T-helper 2 cell (primary cell): ENCODE data around the gene ANP32A.

Experiments used
- DNase-seq, 5 experiments: peaks; one replicate each; pipeline versions ENCODE4 v3.0.0 to v3.0.0-alpha.2; 2012 to 2022

Gene ANP32A

DNA sequence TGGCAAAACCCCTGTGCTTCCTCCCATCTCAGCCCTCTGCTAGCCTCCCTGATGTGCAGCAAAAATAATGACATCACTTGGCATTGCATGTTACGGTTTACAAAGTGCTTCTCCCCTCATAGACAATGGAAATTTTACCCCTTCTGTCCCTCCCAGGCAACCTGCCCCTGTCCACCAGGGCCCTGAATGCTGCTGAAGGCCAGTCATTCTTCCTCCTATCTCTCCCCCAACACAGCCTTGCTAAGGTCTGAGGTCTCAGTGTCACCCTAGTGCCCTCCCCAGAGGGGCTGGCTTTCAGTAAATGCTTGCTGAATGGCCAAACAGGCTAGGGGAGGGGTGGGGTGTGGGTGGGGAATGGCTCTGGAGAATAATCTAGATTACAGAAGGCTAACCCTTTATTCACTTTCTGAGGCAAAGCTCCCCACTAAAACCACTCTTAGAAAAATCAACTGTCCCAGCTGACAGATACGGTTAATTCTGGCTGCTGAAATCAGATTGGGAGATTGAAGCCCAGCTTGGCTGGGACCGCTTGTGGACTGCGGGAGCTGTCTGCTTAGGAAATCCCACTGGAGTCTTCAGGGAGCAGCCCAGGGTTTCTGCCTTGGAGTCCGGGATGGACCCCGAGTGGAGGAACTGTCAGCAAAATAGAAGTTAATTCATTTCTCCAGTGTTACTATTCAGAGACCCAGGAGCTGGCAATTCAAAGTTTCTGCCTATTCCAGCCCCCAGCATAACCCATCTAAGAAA lies 22.9 kb downstream of the ANP32A start:
- peak in 1 of 5 experiments; percentile 80 for DNase-seq

DNA sequence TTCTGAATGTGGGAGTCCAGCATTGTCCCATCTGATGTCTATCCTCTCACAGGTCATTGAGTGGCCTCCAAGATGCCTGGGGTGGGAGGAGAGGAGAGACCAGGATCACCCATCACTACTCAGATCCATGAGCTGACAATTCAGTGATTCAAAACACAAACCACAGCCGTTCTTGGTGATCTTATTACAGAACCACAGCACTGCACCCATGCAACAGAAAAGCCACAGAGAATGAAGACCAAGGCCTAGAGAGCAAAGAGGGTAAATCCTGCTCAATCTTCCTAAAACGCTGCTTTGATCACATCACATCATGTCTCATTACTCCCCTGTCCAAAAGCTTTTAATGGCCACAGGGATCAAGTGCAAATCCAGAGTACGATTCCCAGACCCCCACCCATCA lies 23.5 kb downstream of the ANP32A start:
- DNase-seq, result peak in 1 of 5 experiments; percentile 87

DNA sequence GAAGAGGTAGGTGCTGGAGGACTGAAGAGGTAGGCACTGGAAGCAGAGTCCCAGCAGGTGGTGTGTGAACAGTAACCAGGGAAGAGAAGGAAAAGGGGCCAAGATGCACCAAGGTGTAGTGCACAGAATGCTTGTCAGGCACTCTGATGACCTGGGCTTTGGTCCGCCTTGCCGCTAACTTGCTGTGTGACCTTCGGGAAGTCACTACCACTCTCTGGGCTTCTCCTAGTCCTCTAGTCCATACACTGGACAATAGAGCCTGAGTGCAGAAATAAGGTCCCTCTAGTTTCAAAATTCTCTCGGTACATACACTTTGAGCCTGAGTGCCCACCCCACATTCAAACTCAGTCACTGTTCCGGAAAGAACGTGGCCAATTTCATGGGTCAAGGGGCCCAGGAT lies 24.1 kb downstream of the ANP32A start:
- no peak for DNase-seq

- DNase-seq, result peak in 4 of 5 experiments; percentile 16 to 65 (median 49)
These were observed 25.3 kb downstream of the ANP32A start for GRCh38 chr15:68795298-68795848.

DNA sequence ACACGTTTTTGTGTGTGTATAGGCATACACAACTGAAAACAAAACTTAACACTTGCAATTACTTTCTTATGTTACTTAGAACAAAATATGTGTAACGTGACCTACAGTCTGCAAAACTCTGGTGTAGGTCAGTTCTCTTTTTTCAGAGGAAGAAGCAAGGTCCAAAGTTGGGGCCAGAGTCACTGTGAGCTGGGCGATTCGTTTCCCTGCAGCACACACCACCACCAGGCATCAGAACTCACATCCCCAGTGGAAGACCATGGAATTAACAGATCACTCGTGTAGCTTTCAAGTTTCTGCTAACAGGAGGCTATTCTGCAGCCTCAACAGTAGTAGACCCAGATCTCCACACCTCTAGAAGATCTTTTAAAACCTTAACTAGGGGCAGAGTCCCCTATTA lies 25.8 kb downstream of the ANP32A start:
- DNase-seq, result no peak

- no peak for DNase-seq
These were observed 26.4 kb downstream of the ANP32A start for GRCh38 chr15:68794307-68794706.

DNA sequence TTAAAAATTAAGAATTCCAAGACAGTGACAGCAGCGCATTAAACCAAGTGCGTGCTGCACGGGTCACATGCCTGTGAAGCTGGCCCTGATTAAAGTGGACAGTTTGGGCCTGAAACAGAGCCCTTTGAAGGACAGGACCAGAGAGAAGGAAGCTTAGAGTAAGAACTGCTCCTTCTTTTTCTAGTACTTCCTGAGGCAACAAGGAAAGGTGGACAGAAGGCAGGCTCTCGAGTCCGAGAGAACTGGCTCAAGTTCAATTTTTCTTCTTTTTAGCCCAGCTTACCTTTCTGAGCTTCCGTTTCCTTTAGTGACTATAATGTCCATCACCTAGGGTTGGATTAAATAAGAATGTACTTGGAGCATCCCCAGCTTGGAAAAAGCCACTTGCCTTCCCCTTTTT lies 26.9 kb downstream of the ANP32A start:
- DNase-seq, result no peak

- DNase-seq, result no peak
These were observed 27.6 kb downstream of the ANP32A start for GRCh38 chr15:68792901-68793766.

DNA sequence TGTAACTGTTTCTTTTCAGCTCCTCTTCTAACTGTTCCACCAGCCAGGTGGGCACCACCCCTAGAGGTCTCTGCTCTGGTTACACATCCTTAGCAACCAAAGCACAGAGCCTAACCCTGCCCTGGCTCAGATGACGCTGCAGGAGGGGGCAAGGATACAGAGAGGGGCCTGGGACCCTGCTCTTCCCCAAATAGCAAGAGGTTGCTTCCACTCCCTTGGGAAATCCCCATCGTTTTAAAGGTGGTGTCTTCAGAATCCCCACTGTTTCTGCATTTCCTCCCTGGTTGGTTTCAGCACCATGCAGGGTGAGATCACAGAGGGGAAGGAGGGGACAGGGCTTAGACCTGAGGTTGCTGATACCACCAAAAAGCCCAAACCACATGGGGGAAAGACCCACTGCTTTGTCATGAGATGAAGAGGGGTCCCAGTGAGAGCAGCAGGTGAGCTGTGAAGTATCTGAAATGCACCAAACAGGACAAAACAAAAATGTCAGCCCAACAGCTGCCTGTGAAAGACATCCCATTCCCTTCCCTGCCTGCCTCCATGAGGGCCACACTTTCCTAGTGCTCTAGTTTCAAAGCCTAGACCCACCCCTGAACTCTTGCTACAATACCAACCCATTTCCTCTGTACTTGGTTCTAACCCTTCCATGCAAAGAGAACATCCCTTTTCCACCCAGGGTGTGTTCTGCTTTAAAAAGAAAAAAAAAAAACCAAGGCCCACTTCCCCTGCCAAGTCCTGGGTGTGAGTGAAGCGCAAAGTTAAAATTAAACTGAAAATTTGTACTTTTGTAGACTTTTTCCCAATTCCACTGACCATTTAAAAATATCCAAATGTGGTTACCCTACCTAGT lies 29.0 kb downstream of the ANP32A start:
- peak in 3 of 5 experiments; percentile 19 to 76 (median 65) for DNase-seq

- no peak for DNase-seq
These were observed 29.8 kb downstream of the ANP32A start for GRCh38 chr15:68790910-68791309.

DNA sequence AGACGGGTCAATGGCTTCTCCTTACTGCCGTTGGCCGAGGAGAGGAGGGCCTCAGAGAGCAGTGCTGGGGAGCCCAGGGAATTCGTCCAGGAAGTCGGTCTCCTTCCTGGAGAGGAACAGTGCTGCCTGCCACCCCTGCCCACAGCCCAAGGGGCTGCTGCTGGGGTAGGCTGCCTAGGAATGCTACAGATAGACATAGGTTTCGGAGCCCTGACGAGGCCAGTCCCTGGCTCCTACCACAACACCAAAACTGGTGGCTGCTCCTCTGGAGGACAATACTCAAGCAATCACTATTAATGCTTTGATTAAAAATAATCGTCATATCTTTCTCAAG lies 30.5 kb downstream of the ANP32A start:
- no peak for DNase-seq

GRCh38 chr15:68789534-68790241 lies 31.0 kb downstream of the ANP32A start:
- DNase-seq, result no peak

DNA sequence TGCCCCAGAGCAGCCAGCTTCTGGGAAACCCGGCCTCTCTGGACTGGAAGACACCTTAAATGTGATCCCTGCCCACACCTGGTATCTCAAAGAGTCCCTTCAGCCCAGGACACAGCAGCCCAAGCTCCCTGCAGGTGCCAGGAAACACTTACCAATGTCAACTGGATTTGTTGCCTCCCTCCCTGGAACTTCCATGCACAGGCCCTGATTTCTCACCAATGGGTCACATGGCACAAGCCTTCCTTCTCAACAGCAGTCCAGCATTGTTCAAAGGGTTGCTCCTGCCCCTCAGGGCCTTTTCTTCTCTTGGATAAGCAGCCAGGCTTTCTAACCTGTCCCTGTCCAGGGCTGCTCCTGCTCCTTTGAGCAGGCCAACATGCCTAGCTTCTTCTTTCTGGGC lies 31.6 kb downstream of the ANP32A start:
- no peak for DNase-seq

DNA sequence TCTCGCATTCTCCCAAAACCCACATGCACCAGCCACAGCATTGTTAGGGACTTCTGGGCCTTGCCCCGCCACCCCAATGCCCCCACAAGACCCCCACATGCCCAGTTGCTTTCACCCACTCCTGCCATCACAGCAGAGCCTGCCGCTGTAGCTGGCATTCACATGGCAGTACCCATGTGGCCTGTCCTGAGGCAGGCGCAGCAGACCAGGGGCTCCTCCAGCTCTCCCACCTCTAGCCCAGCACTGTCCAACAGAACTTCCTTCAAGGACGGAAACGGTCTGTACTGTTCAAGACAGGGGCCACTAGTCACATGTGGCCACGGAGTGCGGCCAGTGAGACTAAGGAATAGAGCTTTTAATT lies 32.5 kb downstream of the ANP32A start:
- no peak for DNase-seq

GRCh38 chr15:68787609-68788263 lies 33.0 kb downstream of the ANP32A start:
- no peak for DNase-seq

DNA sequence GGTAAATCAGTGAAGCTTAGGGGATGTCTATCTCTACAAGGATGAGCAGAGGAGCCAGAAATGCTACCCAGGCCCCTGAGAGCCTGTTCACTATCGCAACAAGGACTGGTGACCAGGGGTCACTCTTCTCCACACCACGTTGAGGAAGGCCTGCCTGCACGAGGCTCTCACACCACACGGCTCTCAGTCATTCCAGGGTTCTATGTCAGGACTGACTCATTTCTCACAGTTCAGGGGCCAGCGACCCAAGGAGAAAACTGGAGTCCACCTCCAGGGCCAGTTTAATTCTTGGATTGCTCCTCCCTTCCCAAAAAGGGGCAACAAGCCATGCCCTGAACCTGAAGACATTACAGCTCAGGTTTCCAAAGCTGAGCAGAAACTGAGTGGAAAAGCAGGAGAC lies 33.9 kb downstream of the ANP32A start:
- DNase-seq, result no peak

DNA sequence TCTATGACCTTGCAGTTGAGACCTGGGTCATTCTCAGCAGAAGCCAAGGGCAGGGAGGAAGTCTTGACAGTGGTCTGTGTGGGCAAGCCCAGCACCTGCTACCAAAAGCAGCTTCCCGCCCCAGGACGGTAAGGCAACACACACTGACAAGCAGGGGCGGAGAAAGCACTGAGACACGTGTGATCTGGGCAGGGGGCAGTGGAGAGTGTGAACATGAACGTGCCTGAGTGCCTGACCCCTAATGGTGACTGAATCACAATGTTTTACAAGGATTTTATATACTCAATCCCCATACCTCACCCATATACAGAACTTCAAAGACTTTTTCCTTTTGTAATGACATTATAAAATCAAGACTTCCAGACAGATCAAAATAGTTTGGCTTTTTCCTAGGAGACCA lies 35.2 kb downstream of the ANP32A start:
- no peak for DNase-seq

DNA sequence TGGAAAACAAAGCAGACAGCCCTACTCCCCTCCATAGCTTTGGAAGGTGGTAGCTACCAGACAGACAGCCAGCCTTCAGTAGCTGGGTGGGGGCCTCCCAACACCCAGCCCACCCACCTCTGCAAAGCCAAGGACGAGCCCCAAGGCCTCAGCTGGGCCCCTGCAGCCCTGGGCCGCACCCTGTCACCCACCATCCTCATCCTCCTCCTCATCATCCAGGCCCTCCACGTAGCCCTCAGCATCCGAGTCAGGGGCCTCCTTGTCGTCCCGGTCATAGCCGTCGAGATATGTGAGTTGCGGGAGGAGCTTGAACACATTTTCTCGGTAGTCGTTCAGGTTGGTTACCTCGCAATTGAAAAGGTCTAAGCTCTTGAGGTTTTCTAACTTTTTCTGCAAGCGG lies 36.5 kb downstream of the ANP32A start:
- no peak for DNase-seq

- peak; percentile 35 to 62 (median 38) for DNase-seq
These were observed 37.3 kb downstream of the ANP32A start for GRCh38 chr15:68783226-68784058.

DNA sequence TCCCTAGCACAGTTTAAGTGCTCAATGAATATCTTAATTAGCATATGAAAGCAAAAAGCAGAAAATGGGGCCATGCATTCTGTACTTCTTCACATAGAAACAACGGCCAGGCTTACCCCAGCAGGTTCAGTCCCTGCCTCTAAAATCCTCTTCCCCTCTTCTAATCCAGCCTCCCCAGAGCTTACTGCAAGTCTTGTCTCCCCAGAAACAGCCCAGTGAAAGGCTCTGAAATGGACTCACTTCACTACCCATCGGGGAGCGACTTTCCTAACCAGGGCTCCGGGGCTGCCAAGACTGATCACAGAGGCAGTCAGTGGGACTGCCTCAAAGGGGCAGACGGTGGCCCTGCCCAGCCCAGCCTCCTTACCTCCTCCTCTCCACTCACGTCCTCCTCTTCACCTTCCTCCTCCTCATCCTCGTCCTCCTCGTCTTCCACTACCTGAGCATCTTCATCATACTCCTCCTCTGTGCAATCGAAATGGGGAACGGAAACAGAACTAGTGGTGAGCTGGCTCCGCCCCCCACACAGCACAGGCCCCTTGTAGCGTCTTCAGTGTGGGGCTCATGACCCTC lies 38.0 kb downstream of the ANP32A start:
- no peak for DNase-seq
